Spinal cord (tissue), 10 donors: ENCODE measurements around the gene NOXO1. TPM values are rescaled to one million over a fixed set of nuclear protein-coding genes. Genes with fewer than 3 reads are reported as not detected.

Experiments
- DNase-seq, 6 donors: peaks; one replicate each; pipeline versions ENCODE4 v3.0.0 to v3.0.0-alpha.2; 2013 to 2015; ENCODE audit warnings: low spot score in 6 of 6, low read depth in 4 of 6
- H3K27ac ChIP-seq: one replicate; pipeline ENCODE4 v1.5.1; 2013; ENCODE audit warnings: low read depth, low read length, control low read depth
- H3K27me3 ChIP-seq: one replicate; pipeline ENCODE4 v1.6.1; 2013; ENCODE audit warnings: low read length; ENCODE audit not compliant: control insufficient read depth, insufficient read depth
- H3K36me3 ChIP-seq: one replicate; pipeline ENCODE4 v1.6.1; 2013; ENCODE audit warnings: low read length; ENCODE audit not compliant: control insufficient read depth, insufficient read depth
- H3K4me1 ChIP-seq: one replicate; pipeline ENCODE4 v1.6.1; 2013; ENCODE audit warnings: low read length; ENCODE audit not compliant: control insufficient read depth, insufficient read depth
- H3K4me3 ChIP-seq: one replicate; pipeline ENCODE4 v1.5.1; 2013; ENCODE audit warnings: low read depth, low read length, control low read depth
- H3K9me3 ChIP-seq: one replicate; pipeline ENCODE4 v1.6.1; 2013; ENCODE audit warnings: low read length; ENCODE audit not compliant: control insufficient read depth, insufficient read depth
- WGBS: methylation state at CpG from one replicate; pipeline ENCODE4 v1.1.5; 2013; ENCODE audit warnings: missing lambda C conversion rate; ENCODE audit not compliant: insufficient coverage; 5-methylcytosine and 5-hydroxymethylcytosine counted together
- polyA plus RNA-seq, 2 donors: library from polyadenylated mRNA; unstranded; fragments of 120-200 nt; gene quantifications; one replicate each; pipeline ENCODE4 v1.2.1, GENCODE V29; 2013; ENCODE audit not compliant: insufficient read length in 2 of 2
- total RNA-seq, 2 donors: library from RNA; depleted of rRNA in 1 of 2; stranded (reverse); fragments of 120-200 nt in 1 of 2; fragments of >200 nt in 1 of 2; gene quantifications; one replicate each; pipeline versions ENCODE4 v1.2.3 to v1.2.4, GENCODE V29; 2013 to 2014
- donor health status: healthy.

Gene NOXO1
- total and polyA plus RNA-seq, 4 donors: 0.40 to 1.7 (median 1.2) TPM

DNA sequence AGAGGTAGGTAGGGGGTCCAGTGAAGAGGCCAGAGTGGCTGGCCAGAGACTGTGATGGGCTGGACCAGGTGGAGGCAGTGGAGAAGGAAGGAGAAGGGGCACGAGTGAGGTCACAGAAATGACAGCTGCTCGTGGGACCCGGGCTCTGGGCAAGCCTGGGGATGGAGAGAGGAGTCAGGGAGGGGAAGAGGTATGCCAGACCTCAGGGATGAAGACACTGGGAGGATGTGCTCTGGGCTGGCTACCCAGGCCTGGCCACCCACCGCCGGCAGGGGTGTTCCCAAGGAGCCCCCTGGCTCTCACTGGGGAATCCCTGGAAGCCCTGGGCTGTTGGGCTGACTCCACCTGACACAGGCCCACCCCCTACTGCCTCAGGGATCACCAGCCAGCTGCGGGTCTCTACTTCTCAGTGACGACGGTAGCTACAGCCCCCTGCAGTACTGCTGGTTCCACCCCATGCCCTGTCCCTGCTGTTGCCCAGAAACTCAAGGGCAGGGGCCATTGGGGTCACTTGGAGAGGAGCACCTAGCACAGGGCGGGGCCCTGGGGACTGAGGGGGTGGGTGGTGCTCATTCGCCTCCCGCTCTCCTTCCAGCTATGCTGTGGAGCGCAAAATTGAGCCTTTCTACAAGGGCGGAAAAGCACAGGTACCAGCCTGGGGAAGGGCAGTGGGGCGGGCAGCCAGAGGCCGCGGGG is 7.7 kb downstream of the NOXO1 start:
- no peak overlapping the region for H3K27ac ChIP-seq
- peaks cover 15% of the 10 kb centered on the region for H3K27me3 ChIP-seq
- no peak for DNase-seq
- peaks cover 29% of the 10 kb centered on the region for H3K4me1 ChIP-seq
- 92% methylated on average over 16 of the region's 16 CpGs for WGBS
- H3K4me3 ChIP-seq: no peak overlapping the region
- peaks cover 55% of the 10 kb centered on the region for H3K36me3 ChIP-seq
- no peaks in the 10 kb centered on the region for H3K9me3 ChIP-seq

DNA sequence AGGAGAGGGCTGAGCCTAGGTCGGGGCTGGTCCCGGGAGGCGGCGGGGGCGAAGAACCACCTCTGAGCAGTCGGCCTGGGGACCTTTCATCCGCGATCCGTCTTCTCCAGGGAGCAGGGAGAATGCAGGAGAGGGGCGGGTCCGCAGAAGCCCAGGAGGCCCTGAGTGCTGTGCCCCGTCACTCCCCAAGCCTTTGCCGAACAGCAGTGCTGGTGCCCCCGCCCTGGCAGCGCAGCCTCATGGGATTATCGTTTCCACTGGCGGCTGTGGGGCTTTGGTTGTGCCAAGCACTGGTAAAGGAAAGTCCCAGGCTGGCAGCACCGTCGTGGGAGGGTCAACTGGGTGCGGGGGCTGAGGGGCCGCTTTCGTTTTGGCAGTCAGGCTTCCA is 8.8 kb downstream of the NOXO1 start:
- DNase-seq: no peak
- peaks cover 29% of the 10 kb centered on the region for H3K4me1 ChIP-seq
- 5% methylated on average over 22 of the region's 22 CpGs for WGBS
- H3K27ac ChIP-seq: no peak overlapping the region
- H3K27me3 ChIP-seq: peaks cover 6% of the 10 kb centered on the region
- H3K4me3 ChIP-seq: peak overlapping the region; percentile 96
- H3K36me3 ChIP-seq: peaks cover 48% of the 10 kb centered on the region
- H3K9me3 ChIP-seq: no peaks in the 10 kb centered on the region

DNA sequence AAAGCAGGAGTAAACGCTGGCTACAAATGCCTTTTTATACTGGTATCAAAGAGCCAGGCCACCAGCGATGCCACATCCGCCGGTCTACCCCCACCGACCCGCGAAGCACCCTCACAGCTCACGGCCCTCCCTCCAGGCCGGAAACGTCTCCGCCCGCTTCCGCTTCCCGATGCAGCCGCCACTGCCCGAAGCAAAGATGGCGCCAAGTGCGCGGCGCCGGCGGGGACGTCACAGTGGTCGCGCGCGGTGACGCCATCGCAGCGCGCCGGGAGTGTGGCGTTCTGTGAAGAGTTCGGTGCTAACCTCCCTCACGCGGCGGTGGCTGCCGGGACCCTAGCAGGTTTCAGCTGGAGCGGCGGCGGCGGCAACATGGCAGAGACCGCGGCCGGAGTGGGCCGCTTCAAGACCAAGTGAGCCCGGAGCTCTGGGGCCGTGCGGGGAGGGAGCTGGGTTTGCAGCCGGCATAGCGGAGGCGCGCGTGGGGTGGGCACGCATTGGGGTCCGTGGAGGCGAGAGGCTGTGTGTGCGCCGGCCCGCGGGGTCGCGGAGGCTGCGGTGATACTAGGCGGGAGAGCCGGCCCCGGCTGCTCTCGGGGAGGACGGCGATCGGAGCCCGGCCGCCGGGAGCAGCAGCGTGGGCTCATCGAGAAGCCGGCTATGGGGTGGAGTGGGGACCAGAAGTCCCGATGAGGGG is 9.3 kb downstream of the NOXO1 start, which contains the start of gene TBL3:
Gene TBL3 (plus strand): TSS at position 258 of the 694 bp plus-strand sequence. CDS start 112 bp downstream, at position 370.
- under 1% methylated on average over 77 of the region's 78 CpGs for WGBS
- H3K9me3 ChIP-seq: no peaks in the 10 kb centered on the region
- H3K4me3 ChIP-seq: peak within 1 kb of the TSS; percentile 96
- peak within 1 kb of the TSS; percentile 96 for H3K27ac ChIP-seq
- peaks cover 48% of the 10 kb centered on the region for H3K36me3 ChIP-seq
- peaks cover 29% of the 10 kb centered on the region for H3K4me1 ChIP-seq
- peaks cover 3% of the 10 kb centered on the region for H3K27me3 ChIP-seq
- peak; percentile 88 to 98 (median 95) for DNase-seq

DNA sequence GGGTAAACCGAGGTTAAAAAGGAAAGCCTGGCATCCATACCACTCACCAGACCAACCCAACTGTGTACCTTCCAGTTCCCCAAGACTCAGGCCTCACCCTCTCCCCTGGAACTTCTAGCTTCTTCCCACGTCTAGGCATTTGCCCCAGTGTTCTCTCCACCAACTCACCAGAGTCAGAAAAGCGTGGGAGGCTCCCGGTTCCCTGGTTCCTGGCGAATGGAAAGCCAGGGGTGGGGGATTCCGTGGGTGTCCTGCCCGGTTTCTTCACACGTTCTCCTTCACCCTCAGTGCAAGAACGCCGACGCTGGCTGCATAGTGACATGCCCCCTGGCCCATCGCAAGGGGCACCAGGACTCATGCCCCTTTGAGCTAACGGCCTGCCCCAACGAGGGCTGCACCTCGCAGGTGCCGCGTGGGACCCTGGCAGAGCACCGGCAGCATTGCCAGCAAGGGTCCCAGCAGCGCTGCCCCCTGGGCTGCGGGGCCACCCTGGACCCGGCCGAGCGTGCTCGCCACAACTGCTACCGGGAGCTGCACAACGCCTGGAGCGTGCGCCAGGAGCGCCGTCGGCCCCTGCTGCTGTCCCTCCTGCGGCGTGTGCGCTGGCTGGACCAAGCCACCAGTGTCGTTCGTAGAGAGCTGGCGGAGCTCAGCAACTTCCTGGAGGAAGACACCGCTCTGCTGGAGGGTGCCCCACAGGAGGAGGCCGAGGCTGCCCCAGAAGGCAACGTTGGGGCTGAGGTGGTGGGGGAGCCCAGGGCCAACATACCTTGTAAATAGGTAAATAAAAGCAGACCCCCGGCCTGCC is 12.9 kb downstream of the NOXO1 start:
- Histone ChIP-seq H3K4me1 (peaks cover 44% of the 10 kb centered on the region), H3K36me3 (peaks cover 26% of the 10 kb centered on the region), H3K9me3 (no peaks in the 10 kb centered on the region), H3K27ac (no peak overlapping the region), H3K27me3 (no peaks in the 10 kb centered on the region), H3K4me3 (no peak overlapping the region)
- no peak for DNase-seq
- WGBS: 87% methylated on average over 39 of the region's 41 CpGs

DNA sequence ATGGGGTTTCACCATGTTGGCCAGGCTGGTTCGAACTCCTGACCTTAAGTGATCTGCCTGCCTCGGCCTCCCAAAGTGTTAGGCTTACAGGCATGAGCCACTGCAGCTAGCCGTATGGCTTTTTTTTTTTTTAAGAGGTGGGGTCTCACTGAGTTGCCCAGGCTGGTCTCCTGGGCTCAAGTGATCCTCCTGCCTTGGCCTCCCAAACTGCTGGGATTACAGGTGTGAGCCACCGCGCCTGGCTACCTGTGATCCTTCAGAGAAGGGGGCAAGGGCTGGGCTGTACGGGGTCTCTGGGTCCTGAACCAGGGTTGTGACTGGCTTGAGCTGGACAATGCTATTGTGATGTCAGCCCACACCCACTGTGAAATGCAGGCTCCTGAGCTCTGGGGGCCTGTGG is 14.8 kb downstream of the NOXO1 start, which contains the start of gene RNF151:
Gene RNF151 (plus strand): TSS at position 397 of the 400 bp plus-strand sequence. CDS start 26 bp downstream, outside the sequence.
- no peak for DNase-seq
- Histone ChIP-seq H3K36me3 (peaks cover 39% of the 10 kb centered on the region), H3K4me1 (peaks cover 39% of the 10 kb centered on the region), H3K4me3 (peak within 1 kb of the TSS; percentile 86), H3K27me3 (no peaks in the 10 kb centered on the region), H3K9me3 (no peaks in the 10 kb centered on the region), H3K27ac (peak within 1 kb of the TSS; percentile 92)
- 96% methylated on average over 6 of the region's 6 CpGs for WGBS

DNA sequence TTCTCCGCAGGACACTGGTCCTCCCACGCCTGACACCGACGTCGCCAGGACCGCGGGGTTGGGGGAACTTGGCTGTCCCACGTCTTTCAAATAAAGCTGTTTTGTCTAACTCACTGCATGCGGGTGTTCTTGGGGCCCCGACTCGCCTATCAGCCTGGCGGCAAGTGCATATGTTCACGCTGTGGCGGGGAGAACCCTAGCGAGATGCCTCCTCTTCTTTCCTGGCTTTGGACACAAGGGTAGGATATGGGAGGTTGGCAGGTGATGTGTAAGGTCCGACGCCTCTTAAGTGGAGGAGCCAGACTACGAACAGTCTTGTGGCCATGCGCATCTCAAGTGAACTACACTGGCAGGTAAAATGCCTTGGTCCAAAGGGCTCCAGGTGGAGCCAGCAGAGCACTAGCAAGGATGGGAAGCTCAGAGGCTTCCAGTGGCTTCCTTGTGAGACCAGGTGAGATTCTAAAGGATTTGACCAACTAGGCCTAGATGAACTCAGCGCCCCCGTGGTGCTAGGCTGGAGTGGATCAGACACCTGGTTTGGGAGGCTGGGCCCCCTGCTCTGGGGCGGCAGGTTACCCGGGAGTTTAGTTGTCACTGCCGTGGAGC is 15.8 kb downstream of the NOXO1 start:
- H3K27ac ChIP-seq: peak overlapping the region; percentile 92
- 19% methylated on average over 23 of the region's 24 CpGs for WGBS
- DNase-seq: no peak

DNA sequence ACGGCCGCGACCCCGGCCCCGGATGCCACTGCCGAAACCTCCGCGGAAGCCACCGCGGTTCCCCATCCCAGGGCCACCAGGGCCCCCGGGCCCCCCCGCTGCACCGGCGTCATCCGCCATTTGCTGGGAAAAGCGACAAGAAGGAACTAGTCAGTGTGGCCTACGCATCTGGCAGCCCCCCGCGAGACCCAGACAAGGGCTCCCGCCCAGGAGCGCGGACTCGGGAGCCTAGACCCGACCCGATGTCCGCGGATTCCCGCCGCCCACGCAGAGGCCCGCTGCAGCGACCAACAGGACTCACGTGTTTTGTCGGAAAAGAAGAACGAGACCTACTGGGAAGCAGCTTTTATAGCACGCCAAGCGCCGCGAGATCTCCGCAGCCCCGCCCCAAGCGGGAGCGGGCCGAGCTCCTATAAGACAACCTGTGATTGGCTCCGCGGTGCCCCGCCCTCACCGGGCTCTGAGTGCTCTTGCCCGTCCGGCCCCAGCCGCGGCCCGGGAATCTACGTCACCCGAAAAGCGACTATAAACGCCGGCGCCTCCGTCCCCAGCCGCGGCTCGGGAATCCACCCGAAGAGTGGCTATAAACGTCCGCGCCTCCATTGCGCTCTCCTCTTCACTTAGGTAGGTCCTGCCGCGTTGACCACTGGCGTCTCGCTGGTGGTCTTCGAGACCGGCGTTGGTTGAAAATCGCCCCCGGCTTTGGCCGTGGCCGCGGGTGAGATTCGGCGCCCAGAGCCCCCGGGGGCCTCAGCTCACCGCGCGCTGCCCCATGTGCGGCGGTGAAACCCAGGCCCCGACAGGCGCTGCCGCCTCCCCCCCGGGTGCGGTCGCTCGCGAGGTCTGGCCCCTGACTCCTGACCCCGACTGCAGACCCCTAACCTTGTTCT is 16.5 kb downstream of the NOXO1 start, which contains the start of gene RPS2:
Gene RPS2 (minus strand): TSS at position 321 of the 890 bp plus-strand sequence. CDS start 201 bp downstream, at position 120.
- Histone ChIP-seq H3K27ac (peak within 1 kb of the TSS; percentile 92), H3K4me3 (peak within 1 kb of the TSS; percentile 86), H3K36me3 (peaks cover 45% of the 10 kb centered on the region), H3K9me3 (no peaks in the 10 kb centered on the region), H3K27me3 (no peaks in the 10 kb centered on the region), H3K4me1 (peaks cover 44% of the 10 kb centered on the region)
- peak; percentile 94 to 99 (median 96) for DNase-seq
- under 1% methylated on average over 97 of the region's 97 CpGs for WGBS

More for the DNA sequence above, 15.8 kb downstream of the NOXO1 start:
- Histone ChIP-seq H3K4me3 (peak overlapping the region; percentile 86), H3K27me3 (no peaks in the 10 kb centered on the region), H3K4me1 (peaks cover 37% of the 10 kb centered on the region), H3K36me3 (peaks cover 43% of the 10 kb centered on the region), H3K9me3 (no peaks in the 10 kb centered on the region)

DNA sequence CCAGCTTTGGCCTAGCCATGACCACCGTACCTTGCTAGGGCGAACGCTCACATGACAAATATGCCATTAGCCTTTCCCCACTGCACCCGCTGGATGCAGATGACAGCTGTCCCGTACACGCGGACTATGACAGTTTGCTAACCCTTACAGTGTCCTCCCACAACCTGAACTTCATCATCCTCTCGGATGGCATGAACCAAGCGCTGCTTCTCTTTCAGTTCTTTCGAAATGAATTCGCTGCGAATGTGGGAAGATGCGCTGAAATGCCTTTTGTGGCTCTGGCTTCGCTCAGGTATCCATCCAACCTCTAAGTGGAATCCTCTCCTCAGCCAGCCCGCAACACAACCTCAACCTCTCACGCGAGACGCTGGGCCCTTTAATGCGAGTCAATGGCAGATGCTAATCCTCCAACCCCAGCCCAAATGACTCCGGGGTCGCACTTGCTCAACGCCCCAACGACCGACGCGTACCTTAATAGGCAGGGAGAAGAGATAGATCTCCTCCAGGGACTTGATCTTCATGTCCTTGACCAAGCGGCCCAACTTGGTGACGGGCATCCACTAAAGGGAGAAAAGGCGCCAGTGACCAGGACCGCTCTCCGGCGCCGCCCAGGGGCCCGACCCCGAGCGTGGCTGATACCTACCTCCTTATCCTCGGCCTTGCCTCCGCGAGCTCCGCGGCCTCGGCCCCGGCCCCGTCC is 17.3 kb downstream of the NOXO1 start:
- Histone ChIP-seq H3K4me3 (peak overlapping the region; percentile 86), H3K36me3 (peaks cover 45% of the 10 kb centered on the region), H3K4me1 (peaks cover 49% of the 10 kb centered on the region), H3K9me3 (no peaks in the 10 kb centered on the region), H3K27ac (peak overlapping the region; percentile 92), H3K27me3 (no peaks in the 10 kb centered on the region)
- 5% methylated on average over 22 of the region's 44 CpGs for WGBS
- peak in 1 of 6 donors; percentile 57 for DNase-seq
